CD4-positive, alpha-beta T cell treated with Interleukin-4 for 1 hour (primary cell): Measurements from ENCODE around the gene SLC29A1.

Experiments used
- DNase-seq, 2 donors: peaks; one replicate each; pipeline ENCODE4 v3.0.0-alpha.2; 2020 to 2022

The SLC29A1 gene

GRCh38 chr6:44237813-44238433, 14.5 kb downstream of the SLC29A1 start:
- DNase-seq: peak; percentile 80 to 82

GRCh38 chr6:44238687-44239350, 15.4 kb downstream of the SLC29A1 start:
- DNase-seq: no peak

GRCh38 chr6:44243345-44243744, 19.9 kb downstream of the SLC29A1 start:
- DNase-seq: no peak

- no peak for DNase-seq
These were observed 22.1 kb downstream of the SLC29A1 start for GRCh38 chr6:44245391-44245911.

- DNase-seq: peak; percentile 86 to 88
These were observed 22.7 kb downstream of the SLC29A1 start for GRCh38 chr6:44245912-44246662.

- peak; percentile 99 for DNase-seq
These were observed 23.4 kb downstream of the SLC29A1 start, which contains the start of gene HSP90AB1 for GRCh38 chr6:44246663-44247337. Gene HSP90AB1, plus strand, starts transcription at chr6:44247101. Its CDS starts 1,529 bp downstream, at chr6:44248630.

GRCh38 chr6:44247338-44248302, 24.2 kb downstream of the SLC29A1 start:
- peak; percentile 87 to 89 for DNase-seq

- no peak for DNase-seq
These were observed 25.2 kb downstream of the SLC29A1 start for GRCh38 chr6:44248579-44248978.

GRCh38 chr6:44249082-44249748, 25.8 kb downstream of the SLC29A1 start:
- DNase-seq: no peak

GRCh38 chr6:44250067-44250717, 26.8 kb downstream of the SLC29A1 start:
- no peak for DNase-seq

GRCh38 chr6:44250718-44251123, 27.3 kb downstream of the SLC29A1 start:
- no peak for DNase-seq

GRCh38 chr6:44251576-44252524, 28.5 kb downstream of the SLC29A1 start:
- DNase-seq: no peak

GRCh38 chr6:44253307-44254101, 30.1 kb downstream of the SLC29A1 start:
- DNase-seq: peak; percentile 64 to 74

GRCh38 chr6:44254191-44255104, 31.1 kb downstream of the SLC29A1 start:
- peak in 1 of 2 donors; percentile 31 for DNase-seq

GRCh38 chr6:44255105-44255808, 31.9 kb downstream of the SLC29A1 start:
- peak; percentile 38 to 51 for DNase-seq
